SK-MEL-5 (cell line): ENCODE measurements around the gene TMEM144. TPM values are rescaled to one million over a fixed set of nuclear protein-coding genes. Genes with fewer than 3 reads are reported as not detected.

Experiments
- total RNA-seq: library from RNA; depleted of rRNA; stranded (reverse); fragments of >200 nt; shearing (Covaris generic); gene quantifications from 2 replicates; pipeline ENCODE4 v1.2.3, GENCODE V29; 2014; rRNA removed

The TMEM144 gene
- total RNA-seq, 1 experiment from 2014 or later = 26.8 TPM

Other genes starting within 250 kb of the TMEM144 start
- 11.7 and 12.8 TPM in 2 replicates for gene GASK1B, start 37.5 kb upstream of the TMEM144 start, total RNA-seq